Activated B cell treated with CpG ODN at 0.5 μM for 24 hours (primary cell): ENCODE data around the gene AMZ1. TPM values are rescaled to one million over a fixed set of nuclear protein-coding genes. Genes with fewer than 3 reads are reported as not detected.

ENCODE experiments used
- ATAC-seq: fragments of 200-7000 bp; cut with Tn5 transposase; one replicate; pipeline ENCODE4 v1.10.0; 2021; ENCODE audit warnings: low read depth, mild to moderate bottlenecking, moderate library complexity
- CTCF ChIA-PET: fragments of 350-600 bp; sonication (Branson Sonifier 250); formaldehyde crosslinking; loops from one replicate; lab custom pipeline; 2021; ENCODE audit warnings: antibody characterized with exemption; lab: Charles Lee
- POLR2A ChIA-PET: fragments of 350-600 bp; sonication (Branson Sonifier 250); formaldehyde crosslinking; loops from one replicate; lab custom pipeline; 2021; ENCODE audit warnings: antibody characterized with exemption; lab: Charles Lee
- DNase-seq: peaks from one replicate; pipeline ENCODE4 v3.0.0; 2022
- H3K27ac Mint-ChIP-seq: one replicate; pipeline ENCODE4 v1.8.0; 2020; ENCODE audit warnings: mixed read lengths
- H3K27me3 Mint-ChIP-seq: one replicate; pipeline ENCODE4 v1.8.0; 2021; ENCODE audit warnings: mixed read lengths
- H3K36me3 Mint-ChIP-seq: one replicate; pipeline ENCODE4 v1.8.0; 2021; ENCODE audit warnings: low read depth, mixed read lengths
- H3K4me1 Mint-ChIP-seq: one replicate; pipeline ENCODE4 v1.8.0; 2021; ENCODE audit warnings: mixed read lengths
- H3K4me3 Mint-ChIP-seq: one replicate; pipeline ENCODE4 v1.8.0; 2020; ENCODE audit warnings: mild to moderate bottlenecking, mixed read lengths
- H3K9me3 Mint-ChIP-seq: one replicate; pipeline ENCODE4 v1.8.0; 2020; ENCODE audit warnings: mixed read lengths
- CTCF ChIP-seq: fragments of 200-600 bp; IDR thresholded peaks from one replicate; pipeline ENCODE4 v1.8.0; 2022; ENCODE audit warnings: antibody characterized with exemption, mild to moderate bottlenecking
- intact Hi-C: fragments of 100-400 bp; cut with micrococcal nuclease; formaldehyde crosslinking; loops from one replicate; pipeline ENCODE4 v1.15.1; 2024
- total RNA-seq: library from RNA; stranded (reverse); gene quantifications from 2 replicates; pipeline ENCODE4 v1.2.3, GENCODE V29; 2022

Gene AMZ1
- total RNA-seq, 1 donor from 2014 or later: 8.3 TPM

- TF ChIP-seq CTCF: no peak
Measured at GRCh38 chr7:2661096-2661449, 26.9 kb upstream of the AMZ1 start.

DNA sequence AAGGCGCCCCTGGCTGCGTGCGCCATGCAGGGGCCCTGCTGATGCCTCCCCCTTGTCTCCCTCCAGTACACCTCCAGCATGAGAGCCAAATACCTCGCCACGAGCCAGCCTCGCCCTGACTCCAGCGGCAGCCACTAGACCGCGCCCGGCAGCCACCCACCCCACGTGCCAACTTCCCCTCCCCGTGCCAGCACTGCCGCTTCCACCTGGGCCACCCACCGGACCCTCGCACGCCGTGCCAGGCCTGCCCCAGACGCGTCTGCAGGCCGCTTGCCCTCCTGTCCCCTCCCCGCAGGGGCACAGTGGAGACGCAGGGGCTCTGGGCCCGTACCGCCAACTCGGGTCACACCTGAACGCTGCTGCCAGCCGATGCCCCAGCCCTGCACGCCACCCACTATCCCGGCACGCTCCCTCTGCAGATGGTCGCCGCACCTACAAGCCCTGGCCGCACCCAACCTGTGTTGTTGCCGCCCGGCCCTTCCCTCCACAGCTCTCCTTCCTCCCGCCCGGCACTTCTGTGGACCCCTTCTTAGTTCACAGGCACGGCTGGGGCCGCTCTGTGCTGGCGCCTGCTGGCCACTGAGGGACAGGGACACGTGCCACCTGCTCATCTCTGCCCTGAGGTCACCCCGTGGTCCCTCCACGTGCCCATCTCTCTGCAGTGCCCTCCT, 26.3 kb upstream of the AMZ1 start:
- DNase-seq: no peak
- Mint-ChIP-seq H3K9me3 (no peaks in the 10 kb centered on the region), H3K36me3 (peaks cover 9% of the 10 kb centered on the region), H3K4me3 (no peak overlapping the region), H3K27me3 (no peaks in the 10 kb centered on the region), H3K27ac (no peak overlapping the region), H3K4me1 (no peaks in the 10 kb centered on the region)
- intact Hi-C loops: no loop called here
- ChIA-PET POLR2A (interaction anchor here (0.6 kb wide), 1 partner anchor 109 kb away, joined by 3 read pairs; no protein-coding TSS in a partner anchor), CTCF (no interaction called here)
- ATAC-seq: no peak
- TF ChIP-seq CTCF: no peak

More at GRCh38 chr7:2661096-2661449, 26.9 kb upstream of the AMZ1 start:
- peaks cover 9% of the 10 kb centered on the region for H3K36me3 Mint-ChIP-seq
- ChIA-PET CTCF (no interaction called here), POLR2A (no interaction called here)
- H3K9me3 Mint-ChIP-seq: no peaks in the 10 kb centered on the region
- no peak for DNase-seq
- no peaks in the 10 kb centered on the region for H3K4me1 Mint-ChIP-seq
- intact Hi-C loops: no loop called here
- H3K4me3 Mint-ChIP-seq: no peak overlapping the region
- H3K27ac Mint-ChIP-seq: no peak overlapping the region
- ATAC-seq: no peak
- no peaks in the 10 kb centered on the region for H3K27me3 Mint-ChIP-seq

GRCh38 chr7:2662273-2663120, 25.5 kb upstream of the AMZ1 start:
- Mint-ChIP-seq H3K9me3 (no peaks in the 10 kb centered on the region), H3K4me1 (no peaks in the 10 kb centered on the region), H3K4me3 (no peak overlapping the region), H3K27ac (no peak overlapping the region), H3K27me3 (no peaks in the 10 kb centered on the region), H3K36me3 (peaks cover 9% of the 10 kb centered on the region)
- no peak for TF ChIP-seq CTCF
- POLR2A ChIA-PET: interaction anchor here (0.6 kb wide), 1 partner anchor 110 kb away, joined by 3 read pairs; no protein-coding TSS in a partner anchor
- ATAC-seq (no peak), DNase-seq (no peak)
- CTCF ChIA-PET: no interaction called here
- intact Hi-C loops: no loop called here

GRCh38 chr7:2663121-2663886, 24.7 kb upstream of the AMZ1 start:
- ChIA-PET CTCF (no interaction called here), POLR2A (no interaction called here)
- TF ChIP-seq CTCF: no peak
- peaks cover 9% of the 10 kb centered on the region for H3K36me3 Mint-ChIP-seq
- peaks cover 3% of the 10 kb centered on the region for H3K27me3 Mint-ChIP-seq
- no peaks in the 10 kb centered on the region for H3K9me3 Mint-ChIP-seq
- intact Hi-C loops: no loop called here
- no peak overlapping the region for H3K4me3 Mint-ChIP-seq
- DNase-seq: no peak
- H3K27ac Mint-ChIP-seq: no peak overlapping the region
- no peak for ATAC-seq
- no peaks in the 10 kb centered on the region for H3K4me1 Mint-ChIP-seq

DNA sequence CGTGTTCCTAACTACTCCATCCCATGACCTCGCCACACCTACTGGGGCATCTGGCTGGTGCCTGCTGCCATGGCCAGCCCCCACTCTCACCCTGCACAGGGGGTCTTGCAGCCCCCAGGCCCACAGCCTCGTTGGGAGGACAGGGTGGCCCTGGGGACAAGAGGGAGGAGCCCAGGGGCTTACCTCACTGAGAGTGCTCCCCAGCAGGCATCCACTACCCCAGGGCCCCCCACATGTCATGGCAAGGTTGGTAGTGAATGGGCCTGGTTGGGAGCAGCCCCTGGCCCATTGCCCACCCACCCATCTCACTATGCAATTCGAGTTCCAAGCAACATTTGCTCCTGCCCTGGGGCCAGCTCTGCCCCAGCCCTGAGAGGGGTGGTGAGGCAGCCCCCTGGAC, 24.0 kb upstream of the AMZ1 start:
- no peaks in the 10 kb centered on the region for H3K4me1 Mint-ChIP-seq
- no peaks in the 10 kb centered on the region for H3K9me3 Mint-ChIP-seq
- no peak for TF ChIP-seq CTCF
- H3K27me3 Mint-ChIP-seq: peaks cover 3% of the 10 kb centered on the region
- peaks cover 9% of the 10 kb centered on the region for H3K36me3 Mint-ChIP-seq
- ChIA-PET POLR2A (no interaction called here), CTCF (no interaction called here)
- intact Hi-C loops: no loop called here
- H3K4me3 Mint-ChIP-seq: no peak overlapping the region
- no peak for ATAC-seq
- no peak for DNase-seq
- no peak overlapping the region for H3K27ac Mint-ChIP-seq
